Suprapubic skin (tissue), 4 donors: ENCODE results near the gene PDPR.
"Not testable (repeated sequence)": the region's sequence is repeated elsewhere in the genome, so short reads cannot be mapped to it uniquely, and the experiment has no call there.

ENCODE experiments used
- POLR2A ChIP-seq, 2 donors: fragments of 450-650 bp; IDR thresholded peaks; one replicate each; pipeline ENCODE4 v1.6.1; 2017; ENCODE audit warnings: antibody characterized with exemption in 2 of 2, mild to moderate bottlenecking in 2 of 2, moderate library complexity in 2 of 2
- POLR2AphosphoS5 ChIP-seq, 3 donors: sonication (generic); formaldehyde crosslinking; IDR thresholded peaks; one replicate each; pipeline ENCODE4 v1.6.1; 2017; ENCODE audit warnings: antibody characterized with exemption in 3 of 3
- TF ChIP-seq, protein P1 (sequence below), 2 donors: fragments of 200-600 bp in 1 of 2; fragments of 450-650 bp in 1 of 2; sonication (generic) in 1 of 2; IDR thresholded peaks; one replicate each; pipeline ENCODE4 v1.5.1; 2016 to 2019; ENCODE audit warnings: antibody characterized with exemption in 2 of 2, mild to moderate bottlenecking in 1 of 2, moderate library complexity in 1 of 2

GRCh38 chr16:70118776-70119175 lies 4.6 kb downstream of the PDPR start:
- TF ChIP-seq POLR2A, POLR2AphosphoS5 (IDR thresholded peaks at IDR 0.05): not testable (repeated sequence)
- TF ChIP-seq, protein P1, sequence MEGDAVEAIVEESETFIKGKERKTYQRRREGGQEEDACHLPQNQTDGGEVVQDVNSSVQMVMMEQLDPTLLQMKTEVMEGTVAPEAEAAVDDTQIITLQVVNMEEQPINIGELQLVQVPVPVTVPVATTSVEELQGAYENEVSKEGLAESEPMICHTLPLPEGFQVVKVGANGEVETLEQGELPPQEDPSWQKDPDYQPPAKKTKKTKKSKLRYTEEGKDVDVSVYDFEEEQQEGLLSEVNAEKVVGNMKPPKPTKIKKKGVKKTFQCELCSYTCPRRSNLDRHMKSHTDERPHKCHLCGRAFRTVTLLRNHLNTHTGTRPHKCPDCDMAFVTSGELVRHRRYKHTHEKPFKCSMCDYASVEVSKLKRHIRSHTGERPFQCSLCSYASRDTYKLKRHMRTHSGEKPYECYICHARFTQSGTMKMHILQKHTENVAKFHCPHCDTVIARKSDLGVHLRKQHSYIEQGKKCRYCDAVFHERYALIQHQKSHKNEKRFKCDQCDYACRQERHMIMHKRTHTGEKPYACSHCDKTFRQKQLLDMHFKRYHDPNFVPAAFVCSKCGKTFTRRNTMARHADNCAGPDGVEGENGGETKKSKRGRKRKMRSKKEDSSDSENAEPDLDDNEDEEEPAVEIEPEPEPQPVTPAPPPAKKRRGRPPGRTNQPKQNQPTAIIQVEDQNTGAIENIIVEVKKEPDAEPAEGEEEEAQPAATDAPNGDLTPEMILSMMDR (IDR thresholded peaks at IDR 0.05), result not testable (repeated sequence)
